H1 (cell line): Measurements from ENCODE around the gene DMXL2. TPM values are rescaled to one million over a fixed set of nuclear protein-coding genes. Genes with fewer than 3 reads are reported as not detected.
"Not testable (repeated sequence)": the region's sequence is repeated elsewhere in the genome, so short reads cannot be mapped to it uniquely, and the experiment has no call there.

Experiments
- CTCF ChIA-PET: fragments of 300-600 bp; sonication (Branson Sonifier 250); formaldehyde crosslinking; loops from one replicate; lab custom pipeline; 2021; ENCODE audit not compliant: partially characterized antibody; lab: Charles Lee
- POLR2A ChIA-PET: fragments of 300-600 bp; sonication (Branson Sonifier 250); formaldehyde crosslinking; loops from one replicate; lab custom pipeline; 2021; ENCODE audit warnings: inconsistent platforms; ENCODE audit not compliant: partially characterized antibody; lab: Charles Lee
- DNase-seq, 2 experiments: peaks; one replicate each; pipeline versions ENCODE4 v3.0.0 to v3.0.0-alpha.2; 2010 to 2022; ENCODE audit warnings: low spot score in 2 of 2, low read depth in 1 of 2, mixed read lengths in 1 of 2
- FAIRE-seq: peaks from 2 replicates; lab custom pipeline; 2011; peaks lifted over from hg19 to GRCh38; lab: Jason Lieb, UNC
- H2AFZ ChIP-seq: 2 replicates; pipeline ENCODE4 v1.8.1; 2012; ENCODE audit warnings: low read length, inconsistent platforms
- H2AK5ac ChIP-seq: 2 replicates; pipeline ENCODE4 v1.6.1; 2013; ENCODE audit warnings: low read depth, low read length
- H2BK120ac ChIP-seq: replicated peaks from 2 replicates; pipeline ENCODE3; 2013; ENCODE audit warnings: low read depth, low read length, inconsistent platforms
- H2BK12ac ChIP-seq: 2 replicates; pipeline ENCODE4 v1.6.1; 2013; ENCODE audit warnings: low read depth, low read length
- H2BK15ac ChIP-seq: 2 replicates; pipeline ENCODE4 v1.6.1; 2013; ENCODE audit warnings: low read length
- H2BK20ac ChIP-seq: 2 replicates; pipeline ENCODE4 v1.6.1; 2013; ENCODE audit warnings: low read length
- H2BK5ac ChIP-seq: 2 replicates; pipeline ENCODE4 v1.6.1; 2013; ENCODE audit warnings: low read depth, low read length
- H3K14ac ChIP-seq: 2 replicates; pipeline ENCODE4 v1.6.1; 2013; ENCODE audit warnings: inconsistent platforms; ENCODE audit not compliant: insufficient read length
- H3K18ac ChIP-seq: 2 replicates; pipeline ENCODE4 v1.6.1; 2013; ENCODE audit warnings: low read length; ENCODE audit errors: extremely low read depth
- H3K23ac ChIP-seq: 2 replicates; pipeline ENCODE4 v1.6.1; 2013; ENCODE audit warnings: inconsistent platforms; ENCODE audit not compliant: insufficient read length
- H3K23me2 ChIP-seq: 2 replicates; pipeline ENCODE4 v1.6.1; 2013; ENCODE audit warnings: low read depth, low read length
- H3K27ac ChIP-seq: 2 replicates; pipeline ENCODE4 v1.6.1; 2011; ENCODE audit warnings: low read depth, low read length, inconsistent platforms
- H3K27me3 ChIP-seq, 4 experiments: replicated peaks in 1 of 4; 1 replicate in 1 of 4; 2 replicates in 3 of 4; pipeline versions ENCODE4 v1.6.1 to v1.8.1; 2011 to 2013; ENCODE audit warnings: low read length in 3 of 4, mild to moderate bottlenecking in 3 of 4, inconsistent platforms in 2 of 4, mixed read lengths in 2 of 4, moderate library complexity in 1 of 4; ENCODE audit not compliant: control insufficient read depth in 3 of 4, insufficient read depth in 3 of 4; ENCODE audit errors: extremely low read depth in 1 of 4
- H3K36me3 ChIP-seq, 4 experiments: 2 replicates each; pipeline versions ENCODE4 v1.6.1 to v1.8.1; 2011 to 2013; ENCODE audit warnings: mild to moderate bottlenecking in 4 of 4, low read length in 3 of 4, moderate library complexity in 2 of 4, control low read depth in 1 of 4, inconsistent platforms in 1 of 4; ENCODE audit not compliant: insufficient read depth in 4 of 4, control insufficient read depth in 2 of 4
- H3K4ac ChIP-seq: replicated peaks from 2 replicates; pipeline ENCODE3; 2013; ENCODE audit warnings: low read length, low read depth, mixed read lengths, inconsistent platforms; ENCODE audit not compliant: insufficient read length
- H3K4me1 ChIP-seq, 4 experiments: replicated peaks in 1 of 4; 1 replicate in 1 of 4; 2 replicates in 3 of 4; pipeline versions ENCODE4 v1.6.1 to v1.8.1; 2011 to 2013; ENCODE audit warnings: low read length in 3 of 4, inconsistent platforms in 2 of 4, mixed read lengths in 1 of 4; ENCODE audit not compliant: insufficient read depth in 4 of 4, control insufficient read depth in 3 of 4
- H3K4me2 ChIP-seq, 2 experiments: 2 replicates each; pipeline versions ENCODE4 v1.6.1 to v1.8.1; 2011 to 2013; ENCODE audit warnings: low read depth in 2 of 2, low read length in 2 of 2, control low read depth in 1 of 2, inconsistent platforms in 1 of 2, mild to moderate bottlenecking in 1 of 2; ENCODE audit not compliant: insufficient read depth in 1 of 2
- H3K4me3 ChIP-seq, 4 experiments: fragments of 200-600, 300-600 bp in 1 of 4; sonication (generic), shearing (Covaris generic), sonication (Bioruptor Twin) in 1 of 4; 2 replicates each; pipeline versions ENCODE4 v1.5.1 to v1.8.1; 2011 to 2016; ENCODE audit warnings: low read length in 4 of 4, low read depth in 3 of 4, control low read depth in 2 of 4, inconsistent platforms in 2 of 4, mild to moderate bottlenecking in 2 of 4, mixed read lengths in 1 of 4, moderate library complexity in 1 of 4; ENCODE audit not compliant: insufficient read depth in 2 of 4; ENCODE audit errors: extremely low read depth in 1 of 4
- H3K56ac ChIP-seq: replicated peaks from 2 replicates; pipeline ENCODE3; 2013; ENCODE audit warnings: low read depth, mild to moderate bottlenecking, mixed read lengths, low read length, inconsistent platforms; ENCODE audit not compliant: insufficient read length
- H3K79me1 ChIP-seq: 2 replicates; pipeline ENCODE4 v1.6.1; 2013; ENCODE audit warnings: low read depth, low read length, control low read depth
- H3K79me2 ChIP-seq, 2 experiments: 2 replicates each; pipeline versions ENCODE4 v1.6.1 to v1.8.1; 2012 to 2013; ENCODE audit warnings: low read length in 2 of 2, mild to moderate bottlenecking in 2 of 2, inconsistent platforms in 1 of 2; ENCODE audit not compliant: insufficient read depth in 2 of 2, control insufficient read depth in 1 of 2
- H3K9ac ChIP-seq, 4 experiments: replicated peaks in 1 of 4; 1 replicate in 1 of 4; 2 replicates in 3 of 4; pipeline versions ENCODE4 v1.6.1 to v1.8.1; 2011 to 2013; ENCODE audit warnings: low read depth in 3 of 4, low read length in 3 of 4, control low read depth in 2 of 4, mild to moderate bottlenecking in 2 of 4, moderate library complexity in 2 of 4, inconsistent platforms in 1 of 4; ENCODE audit errors: extremely low read depth in 1 of 4
- H3K9me3 ChIP-seq, 2 experiments: 2 replicates each; pipeline versions ENCODE4 v1.6.1 to v1.8.1; 2012 to 2013; ENCODE audit warnings: mild to moderate bottlenecking in 2 of 2, moderate library complexity in 2 of 2, control low read depth in 1 of 2, inconsistent platforms in 1 of 2, low read depth in 1 of 2, low read length in 1 of 2, mixed read lengths in 1 of 2; ENCODE audit not compliant: insufficient read depth in 2 of 2
- H4K20me1 ChIP-seq, 2 experiments: replicated peaks in 1 of 2; 2 replicates each; pipeline versions ENCODE3 to v1.8.1; 2011 to 2013; ENCODE audit warnings: inconsistent platforms in 2 of 2, low read length in 2 of 2, mild to moderate bottlenecking in 1 of 2; ENCODE audit not compliant: insufficient read depth in 2 of 2, control insufficient read depth in 1 of 2
- H4K5ac ChIP-seq: 2 replicates; pipeline ENCODE4 v1.6.1; 2013; ENCODE audit warnings: low read length, low read depth, mixed read lengths, inconsistent platforms; ENCODE audit not compliant: insufficient read length
- H4K8ac ChIP-seq: 2 replicates; pipeline ENCODE4 v1.8.0; 2013; ENCODE audit warnings: mild to moderate bottlenecking, moderate library complexity, low read length, inconsistent platforms; ENCODE audit not compliant: insufficient read depth; ENCODE audit errors: extremely low read depth
- H4K91ac ChIP-seq: replicated peaks from 2 replicates; pipeline ENCODE3; 2013; ENCODE audit warnings: low read length, mixed read lengths, inconsistent platforms; ENCODE audit not compliant: insufficient read length
- WGBS, 2 experiments: shearing (Covaris generic) in 1 of 2; methylation state at CpG; one replicate each; pipeline versions ENCODE4 v1.1.6 to v1.1.7; 2013 to 2015; ENCODE audit warnings: low lambda C conversion rate in 2 of 2, mixed read lengths in 2 of 2, inconsistent platforms in 1 of 2, low coverage in 1 of 2, missing lambda C conversion rate in 1 of 2; ENCODE audit not compliant: insufficient replicate concordance in 2 of 2, insufficient coverage in 1 of 2, insufficient read length in 1 of 2; ENCODE audit errors: extremely low coverage in 1 of 2, missing lambda C conversion rate in 1 of 2; 5-methylcytosine and 5-hydroxymethylcytosine counted together
- polyA plus RNA-seq, 7 experiments: library from polyadenylated mRNA; depleted of rRNA in 3 of 7; stranded (reverse) in 5 of 7; unstranded in 2 of 7; fragments of >200 nt in 5 of 7; fragments of 200-250 nt in 2 of 7; gene quantifications; 1 replicate in 5 of 7; 2 replicates in 1 of 7; 4 replicates in 1 of 7; pipeline versions ENCODE4 v1.2.1 to v1.2.3, GENCODE V29; 2011 to 2013; ENCODE audit warnings: missing spikeins in 2 of 7, mixed read lengths in 2 of 7
- total RNA-seq: library from RNA; stranded (reverse); fragmentation: NEBNext Ultra II Directional; extraction: Animal tissue kit (Norgen Biotek cat#: 25700); gene quantifications from 2 replicates; pipeline ENCODE4 v1.2.1, GENCODE V29; 2021

The DMXL2 gene
- total and polyA plus RNA-seq, 2 of the 8 experiments (the other 6 are each of a cell fraction or from before 2014, with no cell fraction given), result 9.5 to 10.6 TPM

GRCh38 chr15:51568939-51569784, 53.4 kb downstream of the DMXL2 start:
- H2BK15ac ChIP-seq, H3K4me2 ChIP-seq, H3K36me3 ChIP-seq, H3K18ac ChIP-seq, H4K20me1 ChIP-seq, H3K14ac ChIP-seq, H3K79me1 ChIP-seq, H3K4me3 ChIP-seq, H3K79me2 ChIP-seq, H3K23ac ChIP-seq, H2BK120ac ChIP-seq, H2BK5ac ChIP-seq, H3K27ac ChIP-seq, FAIRE-seq, H2AFZ ChIP-seq, H3K23me2 ChIP-seq, H3K56ac ChIP-seq, H4K8ac ChIP-seq, H4K91ac ChIP-seq, H3K4me1 ChIP-seq, H3K4ac ChIP-seq, H2BK20ac ChIP-seq, H4K5ac ChIP-seq, H3K27me3 ChIP-seq, H2AK5ac ChIP-seq, H3K9me3 ChIP-seq, H2BK12ac ChIP-seq, H3K9ac ChIP-seq: not testable (repeated sequence)
- ChIA-PET CTCF (interaction anchor here (0.5 to 1.0 kb wide), 3 partner anchors 10 to 583 kb away, joined by 3 to 4 read pairs (median 3); no protein-coding TSS in a partner anchor), POLR2A (interaction anchor here (0.7 kb wide), 1 partner anchor 449 kb away, joined by 3 read pairs; no protein-coding TSS in a partner anchor)
- WGBS, 2 experiments, result 78% methylated on average over 18 of the region's 18 CpGs; no CpG with 5 or more reads in 1 of the 2 experiments
- DNase-seq, result peak in 1 of 2 experiments; percentile 47
